Measurements from ENCODE around the gene NRIP1.

NRIP1 gene

DNA sequence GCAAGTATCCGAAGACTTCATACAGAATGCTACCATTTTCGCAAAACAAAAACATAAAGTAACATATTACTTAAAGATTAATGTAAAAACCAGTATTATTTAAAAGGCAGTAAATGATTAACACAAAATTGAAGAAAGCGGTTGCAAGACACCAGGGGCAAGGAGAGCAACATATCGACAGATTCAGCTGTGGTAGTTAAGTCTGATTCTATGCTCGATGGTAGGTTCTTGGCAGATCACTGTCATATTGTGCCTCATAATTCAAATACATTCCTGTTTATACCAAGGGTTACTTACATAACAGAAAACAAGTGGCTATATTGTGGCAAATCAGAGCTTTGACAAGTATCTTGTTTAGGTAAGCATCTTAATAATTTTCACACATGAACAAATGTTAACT lies 37.7 kb downstream of the NRIP1 start:
- Histone ChIP-seq H3K4me3 (ENCODE audit: low read length in 2 of 2) (no peak overlapping the region), H3K27me3 (ENCODE audit: control insufficient read depth in 2 of 2, insufficient read depth in 2 of 2, low read length in 2 of 2) (no peaks in the 10 kb centered on the region), H3K27ac (ENCODE audit: low read depth in 2 of 2, low read length in 2 of 2) (no peak overlapping the region), H3K9ac (ENCODE audit: low read depth in 1 of 2, low read length in 2 of 2) (no peak overlapping the region), H3K9me3 (ENCODE audit: control insufficient read depth in 2 of 2, low read length in 2 of 2) (no peaks in the 10 kb centered on the region), H3K36me3 (ENCODE audit: control insufficient read depth in 2 of 2, insufficient read depth in 2 of 2, low read length in 2 of 2) (no peaks in the 10 kb centered on the region), H3K4me1 (ENCODE audit: control insufficient read depth in 2 of 2, insufficient read depth in 2 of 2, low read length in 2 of 2) (no peaks in the 10 kb centered on the region)

- Histone ChIP-seq H3K27me3 (ENCODE audit: control insufficient read depth in 2 of 2, insufficient read depth in 2 of 2, low read length in 2 of 2) (no peaks in the 10 kb centered on the region), H3K9me3 (ENCODE audit: control insufficient read depth in 2 of 2, low read length in 2 of 2) (no peaks in the 10 kb centered on the region), H3K9ac (ENCODE audit: low read depth in 1 of 2, low read length in 2 of 2) (no peak overlapping the region), H3K4me3 (ENCODE audit: low read length in 2 of 2) (no peak overlapping the region), H3K27ac (ENCODE audit: low read depth in 2 of 2, low read length in 2 of 2) (no peak overlapping the region), H3K36me3 (ENCODE audit: control insufficient read depth in 2 of 2, insufficient read depth in 2 of 2, low read length in 2 of 2) (no peaks in the 10 kb centered on the region), H3K4me1 (ENCODE audit: control insufficient read depth in 2 of 2, insufficient read depth in 2 of 2, low read length in 2 of 2) (no peaks in the 10 kb centered on the region)
These were observed 38.4 kb downstream of the NRIP1 start for GRCh38 chr21:15026370-15026769.

GRCh38 chr21:15023776-15024175 lies 41.0 kb downstream of the NRIP1 start:
- H3K9ac ChIP-seq (ENCODE audit: low read depth in 1 of 2, low read length in 2 of 2), result no peak overlapping the region
- no peaks in the 10 kb centered on the region for H3K9me3 ChIP-seq (ENCODE audit: control insufficient read depth in 2 of 2, low read length in 2 of 2)
- H3K27me3 ChIP-seq (ENCODE audit: control insufficient read depth in 2 of 2, insufficient read depth in 2 of 2, low read length in 2 of 2), result no peaks in the 10 kb centered on the region
- H3K4me1 ChIP-seq (ENCODE audit: control insufficient read depth in 2 of 2, insufficient read depth in 2 of 2, low read length in 2 of 2), result no peaks in the 10 kb centered on the region
- H3K27ac ChIP-seq (ENCODE audit: low read depth in 2 of 2, low read length in 2 of 2), result no peak overlapping the region
- no peak overlapping the region for H3K4me3 ChIP-seq (ENCODE audit: low read length in 2 of 2)
- H3K36me3 ChIP-seq (ENCODE audit: control insufficient read depth in 2 of 2, insufficient read depth in 2 of 2, low read length in 2 of 2), result no peaks in the 10 kb centered on the region

DNA sequence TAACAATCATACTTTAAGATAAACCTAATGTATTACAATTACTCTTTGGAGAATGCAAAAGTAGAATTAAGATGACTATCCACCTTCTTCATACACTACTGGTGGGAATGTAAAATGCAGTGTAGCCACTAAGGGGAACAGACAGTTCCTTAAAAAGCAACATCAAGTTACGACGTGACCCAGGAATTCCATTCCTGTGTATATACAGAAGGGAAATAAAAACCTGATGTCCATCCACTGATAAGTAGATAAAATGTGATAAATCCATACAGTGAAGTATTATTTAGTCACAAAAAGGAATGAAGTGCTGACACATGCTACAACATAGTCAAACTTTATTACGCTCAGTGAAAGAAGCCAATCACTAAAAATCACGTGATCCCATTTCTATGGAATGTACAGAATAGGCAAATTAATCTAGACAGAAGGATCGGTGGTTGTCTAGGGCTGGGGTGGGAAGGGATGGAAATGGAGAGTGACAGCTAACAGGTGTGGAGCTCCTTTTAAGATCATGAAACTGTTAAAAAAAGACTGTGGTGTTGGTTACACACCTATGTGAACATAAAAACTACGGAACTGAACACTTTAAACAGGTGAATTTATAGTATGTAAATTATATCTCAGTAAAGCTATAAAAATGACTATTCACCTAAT lies 42.1 kb downstream of the NRIP1 start:
- H3K4me1 ChIP-seq (ENCODE audit: control insufficient read depth in 2 of 2, insufficient read depth in 2 of 2, low read length in 2 of 2), result no peaks in the 10 kb centered on the region
- no peaks in the 10 kb centered on the region for H3K9me3 ChIP-seq (ENCODE audit: control insufficient read depth in 2 of 2, low read length in 2 of 2)
- H3K27me3 ChIP-seq (ENCODE audit: control insufficient read depth in 2 of 2, insufficient read depth in 2 of 2, low read length in 2 of 2), result no peaks in the 10 kb centered on the region
- H3K4me3 ChIP-seq (ENCODE audit: low read length in 2 of 2), result no peak overlapping the region
- no peak overlapping the region for H3K27ac ChIP-seq (ENCODE audit: low read depth in 2 of 2, low read length in 2 of 2)
- H3K9ac ChIP-seq (ENCODE audit: low read depth in 1 of 2, low read length in 2 of 2), result no peak overlapping the region
- no peaks in the 10 kb centered on the region for H3K36me3 ChIP-seq (ENCODE audit: control insufficient read depth in 2 of 2, insufficient read depth in 2 of 2, low read length in 2 of 2)

DNA sequence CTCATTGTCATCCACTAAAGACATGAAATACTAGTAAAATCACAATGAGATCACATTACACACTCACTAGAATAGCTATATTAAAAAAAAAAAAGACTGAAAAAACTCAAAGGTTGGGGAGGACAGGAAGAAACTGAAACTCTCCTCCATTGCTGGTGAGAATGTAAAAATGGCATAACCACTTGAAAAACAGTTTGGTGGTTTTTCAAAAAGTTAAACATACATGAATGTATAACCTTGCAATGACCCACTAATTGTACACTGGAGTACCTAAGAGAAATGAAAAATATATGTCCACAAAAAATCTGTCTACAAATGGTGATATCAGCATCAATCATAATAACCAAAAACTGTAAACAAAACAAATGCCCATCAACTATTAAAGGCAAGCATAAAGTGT lies 44.0 kb downstream of the NRIP1 start:
- Histone ChIP-seq H3K4me1 (ENCODE audit: control insufficient read depth in 2 of 2, insufficient read depth in 2 of 2, low read length in 2 of 2) (no peaks in the 10 kb centered on the region), H3K9ac (ENCODE audit: low read depth in 1 of 2, low read length in 2 of 2) (no peak overlapping the region), H3K36me3 (ENCODE audit: control insufficient read depth in 2 of 2, insufficient read depth in 2 of 2, low read length in 2 of 2) (no peaks in the 10 kb centered on the region), H3K27me3 (ENCODE audit: control insufficient read depth in 2 of 2, insufficient read depth in 2 of 2, low read length in 2 of 2) (no peaks in the 10 kb centered on the region), H3K9me3 (ENCODE audit: control insufficient read depth in 2 of 2, low read length in 2 of 2) (no peaks in the 10 kb centered on the region), H3K4me3 (ENCODE audit: low read length in 2 of 2) (no peak overlapping the region), H3K27ac (ENCODE audit: low read depth in 2 of 2, low read length in 2 of 2) (no peak overlapping the region)

GRCh38 chr21:15018382-15018781 lies 46.4 kb downstream of the NRIP1 start:
- no peaks in the 10 kb centered on the region for H3K4me1 ChIP-seq (ENCODE audit: control insufficient read depth in 2 of 2, insufficient read depth in 2 of 2, low read length in 2 of 2)

DNA sequence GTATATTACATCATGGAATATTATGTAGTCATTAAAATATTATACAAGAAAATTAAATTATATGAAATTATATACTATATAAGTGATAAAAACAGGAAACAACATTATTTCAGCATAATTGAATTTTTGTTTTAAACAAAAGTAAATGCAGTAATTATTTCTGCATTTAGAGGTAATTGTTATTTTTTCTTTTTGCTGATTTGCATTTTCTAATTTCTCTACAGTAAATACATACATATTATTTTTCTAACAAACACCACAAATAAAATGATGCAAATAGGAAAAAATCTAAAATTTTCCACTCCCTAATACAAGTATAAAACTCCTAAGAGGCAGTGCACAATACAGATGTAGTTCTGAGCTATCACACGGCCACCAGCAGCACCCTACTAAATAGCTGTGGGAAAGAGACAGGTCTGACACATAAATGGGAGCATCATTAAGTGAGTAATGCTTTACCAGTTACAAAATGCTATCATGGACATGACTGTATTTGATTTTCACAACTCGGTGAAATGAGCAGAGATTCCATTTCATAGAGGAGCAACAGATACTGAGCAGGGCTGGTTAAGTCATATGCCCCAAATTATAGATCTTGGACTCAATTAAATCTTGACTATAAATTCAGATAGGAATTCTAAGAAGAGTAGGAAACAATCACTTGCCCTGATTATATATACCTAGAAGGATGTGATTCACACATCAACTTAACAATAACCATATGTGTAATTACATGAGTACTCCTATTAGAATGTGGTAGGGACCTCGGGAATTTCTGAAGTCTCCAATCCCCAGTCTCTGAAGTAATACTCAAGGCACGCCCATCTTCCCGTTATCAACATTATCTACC lies 49.0 kb downstream of the NRIP1 start:
- H3K4me1 ChIP-seq (ENCODE audit: control insufficient read depth in 2 of 2, insufficient read depth in 2 of 2, low read length in 2 of 2), result no peaks in the 10 kb centered on the region
- H3K9ac ChIP-seq (ENCODE audit: low read depth in 1 of 2, low read length in 2 of 2), result no peak overlapping the region
- H3K4me3 ChIP-seq (ENCODE audit: low read length in 2 of 2), result no peak overlapping the region
- H3K36me3 ChIP-seq (ENCODE audit: control insufficient read depth in 2 of 2, insufficient read depth in 2 of 2, low read length in 2 of 2), result peaks cover 0 to 7% of the 10 kb centered on the region in 2 donors
- no peak overlapping the region for H3K27ac ChIP-seq (ENCODE audit: low read depth in 2 of 2, low read length in 2 of 2)
- no peaks in the 10 kb centered on the region for H3K27me3 ChIP-seq (ENCODE audit: control insufficient read depth in 2 of 2, insufficient read depth in 2 of 2, low read length in 2 of 2)
- no peaks in the 10 kb centered on the region for H3K9me3 ChIP-seq (ENCODE audit: control insufficient read depth in 2 of 2, low read length in 2 of 2)

More at GRCh38 chr21:15018382-15018781, 46.4 kb downstream of the NRIP1 start:
- H3K36me3 ChIP-seq (ENCODE audit: control insufficient read depth in 2 of 2, insufficient read depth in 2 of 2, low read length in 2 of 2), result peaks cover 0 to 5% of the 10 kb centered on the region in 2 donors
- no peaks in the 10 kb centered on the region for H3K9me3 ChIP-seq (ENCODE audit: control insufficient read depth in 2 of 2, low read length in 2 of 2)
- H3K9ac ChIP-seq (ENCODE audit: low read depth in 1 of 2, low read length in 2 of 2), result no peak overlapping the region
- H3K27me3 ChIP-seq (ENCODE audit: control insufficient read depth in 2 of 2, insufficient read depth in 2 of 2, low read length in 2 of 2), result no peaks in the 10 kb centered on the region
- H3K4me3 ChIP-seq (ENCODE audit: low read length in 2 of 2), result no peak overlapping the region
- H3K27ac ChIP-seq (ENCODE audit: low read depth in 2 of 2, low read length in 2 of 2), result no peak overlapping the region

DNA sequence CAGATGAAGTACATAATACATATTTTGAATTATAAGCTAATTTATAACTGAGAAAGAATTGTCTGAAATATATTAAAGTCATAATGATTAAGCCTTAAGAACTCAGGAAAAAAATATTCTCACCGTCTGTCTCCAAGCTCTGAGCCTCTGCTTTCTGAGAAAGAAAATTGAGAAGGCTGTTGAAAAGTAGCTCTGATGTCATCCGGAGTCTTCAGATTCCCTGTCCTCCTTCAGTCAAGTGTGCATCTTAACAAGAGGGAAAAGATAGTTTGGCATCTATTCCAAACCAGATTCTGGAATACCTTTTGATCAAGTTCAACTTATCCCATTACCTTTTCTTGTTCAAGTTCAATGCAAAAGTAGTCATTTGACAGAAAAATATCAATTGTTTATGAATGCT lies 50.6 kb downstream of the NRIP1 start:
- Histone ChIP-seq H3K9me3 (ENCODE audit: control insufficient read depth in 2 of 2, low read length in 2 of 2) (no peaks in the 10 kb centered on the region), H3K27ac (ENCODE audit: low read depth in 2 of 2, low read length in 2 of 2) (no peak overlapping the region), H3K36me3 (ENCODE audit: control insufficient read depth in 2 of 2, insufficient read depth in 2 of 2, low read length in 2 of 2) (peaks cover 0 to 7% of the 10 kb centered on the region in 2 donors), H3K4me3 (ENCODE audit: low read length in 2 of 2) (no peak overlapping the region), H3K9ac (ENCODE audit: low read depth in 1 of 2, low read length in 2 of 2) (no peak overlapping the region), H3K4me1 (ENCODE audit: control insufficient read depth in 2 of 2, insufficient read depth in 2 of 2, low read length in 2 of 2) (no peaks in the 10 kb centered on the region), H3K27me3 (ENCODE audit: control insufficient read depth in 2 of 2, insufficient read depth in 2 of 2, low read length in 2 of 2) (no peaks in the 10 kb centered on the region)

GRCh38 chr21:15011967-15012366 lies 52.8 kb downstream of the NRIP1 start:
- Histone ChIP-seq H3K9ac (ENCODE audit: low read depth in 1 of 2, low read length in 2 of 2) (no peak overlapping the region), H3K36me3 (ENCODE audit: control insufficient read depth in 2 of 2, insufficient read depth in 2 of 2, low read length in 2 of 2) (peaks cover 0 to 7% of the 10 kb centered on the region in 2 donors), H3K27ac (ENCODE audit: low read depth in 2 of 2, low read length in 2 of 2) (no peak overlapping the region), H3K4me3 (ENCODE audit: low read length in 2 of 2) (no peak overlapping the region), H3K27me3 (ENCODE audit: control insufficient read depth in 2 of 2, insufficient read depth in 2 of 2, low read length in 2 of 2) (no peaks in the 10 kb centered on the region), H3K9me3 (ENCODE audit: control insufficient read depth in 2 of 2, low read length in 2 of 2) (no peaks in the 10 kb centered on the region), H3K4me1 (ENCODE audit: control insufficient read depth in 2 of 2, insufficient read depth in 2 of 2, low read length in 2 of 2) (peaks cover 0 to 2% of the 10 kb centered on the region in 2 donors)

GRCh38 chr21:15010645-15011044 lies 54.2 kb downstream of the NRIP1 start:
- H3K4me3 ChIP-seq (ENCODE audit: low read length in 2 of 2), result no peak overlapping the region
- no peak overlapping the region for H3K9ac ChIP-seq (ENCODE audit: low read depth in 1 of 2, low read length in 2 of 2)
- H3K36me3 ChIP-seq (ENCODE audit: control insufficient read depth in 2 of 2, insufficient read depth in 2 of 2, low read length in 2 of 2), result peaks cover 0 to 7% of the 10 kb centered on the region in 2 donors
- no peaks in the 10 kb centered on the region for H3K27me3 ChIP-seq (ENCODE audit: control insufficient read depth in 2 of 2, insufficient read depth in 2 of 2, low read length in 2 of 2)
- H3K9me3 ChIP-seq (ENCODE audit: control insufficient read depth in 2 of 2, low read length in 2 of 2), result no peaks in the 10 kb centered on the region
- no peak overlapping the region for H3K27ac ChIP-seq (ENCODE audit: low read depth in 2 of 2, low read length in 2 of 2)
- peaks cover 4 to 5% of the 10 kb centered on the region in 2 donors for H3K4me1 ChIP-seq (ENCODE audit: control insufficient read depth in 2 of 2, insufficient read depth in 2 of 2, low read length in 2 of 2)

All from mucosa of rectum (tissue), 2 donors.